ENCODE measurements around the gene GPC2. TPM values are rescaled to one million over a fixed set of nuclear protein-coding genes. Genes with fewer than 3 reads are reported as not detected.

GPC2 gene
- polyA plus RNA-seq, 2 of the 4 experiments (the other 2 are of a cell fraction), result 1.1 to 2.9 TPM

DNA sequence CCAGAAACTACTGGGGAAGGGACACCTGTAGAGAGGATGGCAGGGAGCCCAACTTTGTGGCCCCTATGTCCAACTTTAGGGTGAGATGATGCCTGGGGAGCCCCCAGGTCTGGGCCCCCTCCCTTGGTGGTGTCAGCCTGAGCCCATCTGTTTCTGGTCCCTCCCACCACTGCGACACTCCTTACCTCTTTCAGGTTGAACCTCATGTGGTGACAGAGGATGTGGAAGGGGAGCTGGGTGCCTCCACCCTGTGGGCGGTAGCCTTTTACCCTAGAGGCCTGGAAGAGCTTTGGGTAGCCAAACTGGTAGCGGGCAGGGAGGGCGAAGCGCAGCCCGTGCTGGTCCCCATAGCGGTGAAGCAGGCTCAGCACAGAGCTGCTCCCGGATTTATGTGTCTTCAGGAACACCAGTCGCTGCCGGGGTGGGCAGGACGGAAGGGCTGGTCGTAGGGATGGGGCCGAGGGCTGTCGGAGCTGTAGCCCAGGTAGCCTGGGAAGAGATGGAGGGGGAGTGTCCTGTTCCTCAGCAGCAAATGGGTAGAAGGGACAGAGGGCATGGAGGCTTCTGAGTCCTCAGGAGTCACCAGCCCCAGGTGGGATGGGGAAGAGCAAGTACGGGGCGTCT, 10.8 kb downstream of the GPC2 start:
- ChIA-PET POLR2A (no interaction called here), CTCF (interaction anchor here (0.7 to 2.9 kb wide), 6 partner anchors 7 to 37 kb away, joined by 3 to 16 read pairs (median 3); partner anchors contain the start of genes GPC2 and TRAPPC14)
- no peak for DNase-seq (ENCODE audit: low read depth in 1 of 2, low spot score in 1 of 2)
- no peak for FAIRE-seq
- 78% methylated on average over 16 of the region's 16 CpGs for WGBS (ENCODE audit: missing lambda C conversion rate)
- Histone ChIP-seq H3K4me3 (no peak overlapping the region), H3K9me3 (no peaks in the 10 kb centered on the region), H3K4me1 (peaks cover 10% of the 10 kb centered on the region; the same call in 2 of the 3 replicates), H3K4me2 (no peak overlapping the region), H3K27ac (no peak overlapping the region)
- TF ChIP-seq, protein P1, sequence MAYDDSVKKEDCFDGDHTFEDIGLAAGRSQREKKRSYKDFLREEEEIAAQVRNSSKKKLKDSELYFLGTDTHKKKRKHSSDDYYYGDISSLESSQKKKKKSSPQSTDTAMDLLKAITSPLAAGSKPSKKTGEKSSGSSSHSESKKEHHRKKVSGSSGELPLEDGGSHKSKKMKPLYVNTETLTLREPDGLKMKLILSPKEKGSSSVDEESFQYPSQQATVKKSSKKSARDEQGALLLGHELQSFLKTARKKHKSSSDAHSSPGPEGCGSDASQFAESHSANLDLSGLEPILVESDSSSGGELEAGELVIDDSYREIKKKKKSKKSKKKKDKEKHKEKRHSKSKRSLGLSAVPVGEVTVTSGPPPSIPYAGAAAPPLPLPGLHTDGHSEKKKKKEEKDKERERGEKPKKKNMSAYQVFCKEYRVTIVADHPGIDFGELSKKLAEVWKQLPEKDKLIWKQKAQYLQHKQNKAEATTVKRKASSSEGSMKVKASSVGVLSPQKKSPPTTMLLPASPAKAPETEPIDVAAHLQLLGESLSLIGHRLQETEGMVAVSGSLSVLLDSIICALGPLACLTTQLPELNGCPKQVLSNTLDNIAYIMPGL (CRISPR knock-in tag; IDR thresholded peaks at IDR 0.05; ENCODE audit: borderline replicate concordance), result no peak
- no peak for TF ChIP-seq ZSCAN20 (CRISPR knock-in tag; IDR thresholded peaks at IDR 0.05)
- no peak for TF ChIP-seq MAFK (IDR thresholded peaks at IDR 0.05; ENCODE audit: partially characterized antibody)
- TF ChIP-seq ZFP36 (IDR thresholded peaks at IDR 0.05; ENCODE audit: borderline replicate concordance, partially characterized antibody), result no peak
- TF ChIP-seq HEYL (CRISPR knock-in tag; IDR thresholded peaks at IDR 0.05), result no peak
- peak; percentile 6 to 9; a peak in 3 of 6 replicates for ATAC-seq

- TF ChIP-seq NFE2L2 (conservative IDR thresholded peaks at IDR 0.05; ENCODE audit: low read length) (no peak), ZSCAN20 (CRISPR knock-in tag; IDR thresholded peaks at IDR 0.05) (no peak), HES2 (IDR thresholded peaks at IDR 0.05) (no peak), SMC3 (IDR thresholded peaks at IDR 0.05) (no peak), TP53 (CRISPR knock-in tag; IDR thresholded peaks at IDR 0.05) (no peak), POLR2A (IDR thresholded peaks at IDR 0.05; ENCODE audit: low read length) (no peak), BCL3 (IDR thresholded peaks at IDR 0.05) (no peak), RAD21 (conservative IDR thresholded peaks at IDR 0.05 in 1 of 2, IDR thresholded peaks at IDR 0.05 in 1 of 2) (no peak), FOSL2 (IDR thresholded peaks at IDR 0.05) (no peak), FOSL2 (CRISPR knock-in tag; IDR thresholded peaks at IDR 0.05) (no peak), PHF8 (IDR thresholded peaks at IDR 0.05; ENCODE audit: borderline replicate concordance, low read depth) (no peak), JUN (IDR thresholded peaks at IDR 0.05) (no peak), HEYL (CRISPR knock-in tag; IDR thresholded peaks at IDR 0.05) (no peak), NPAS2 (CRISPR knock-in tag; IDR thresholded peaks at IDR 0.05; ENCODE audit: borderline replicate concordance) (no peak), CEBPB (IDR thresholded peaks at IDR 0.05) (no peak), EHF (CRISPR knock-in tag; IDR thresholded peaks at IDR 0.05) (no peak)
- TF ChIP-seq, protein P2, sequence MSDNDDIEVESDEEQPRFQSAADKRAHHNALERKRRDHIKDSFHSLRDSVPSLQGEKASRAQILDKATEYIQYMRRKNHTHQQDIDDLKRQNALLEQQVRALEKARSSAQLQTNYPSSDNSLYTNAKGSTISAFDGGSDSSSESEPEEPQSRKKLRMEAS (IDR thresholded peaks at IDR 0.05), result no peak
- TF ChIP-seq, protein P3, sequence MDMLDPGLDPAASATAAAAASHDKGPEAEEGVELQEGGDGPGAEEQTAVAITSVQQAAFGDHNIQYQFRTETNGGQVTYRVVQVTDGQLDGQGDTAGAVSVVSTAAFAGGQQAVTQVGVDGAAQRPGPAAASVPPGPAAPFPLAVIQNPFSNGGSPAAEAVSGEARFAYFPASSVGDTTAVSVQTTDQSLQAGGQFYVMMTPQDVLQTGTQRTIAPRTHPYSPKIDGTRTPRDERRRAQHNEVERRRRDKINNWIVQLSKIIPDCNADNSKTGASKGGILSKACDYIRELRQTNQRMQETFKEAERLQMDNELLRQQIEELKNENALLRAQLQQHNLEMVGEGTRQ (IDR thresholded peaks at IDR 0.05), result no peak
- TF ChIP-seq, protein P4, sequence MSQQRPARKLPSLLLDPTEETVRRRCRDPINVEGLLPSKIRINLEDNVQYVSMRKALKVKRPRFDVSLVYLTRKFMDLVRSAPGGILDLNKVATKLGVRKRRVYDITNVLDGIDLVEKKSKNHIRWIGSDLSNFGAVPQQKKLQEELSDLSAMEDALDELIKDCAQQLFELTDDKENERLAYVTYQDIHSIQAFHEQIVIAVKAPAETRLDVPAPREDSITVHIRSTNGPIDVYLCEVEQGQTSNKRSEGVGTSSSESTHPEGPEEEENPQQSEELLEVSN (IDR thresholded peaks at IDR 0.05; ENCODE audit: borderline replicate concordance, low read depth), result no peak
- H3K4me2 ChIP-seq, result no peak overlapping the region
- H3K27ac ChIP-seq, result no peak overlapping the region
- ChIA-PET POLR2A (interaction anchor here (0.7 to 1.3 kb wide), 2 partner anchors 8 to 13 kb away, joined by 4 to 6 read pairs; partner anchors contain the start of genes GPC2 and STAG3), CTCF (interaction anchor here (1.1 to 1.3 kb wide), 2 partner anchors 12 to 32 kb away, joined by 3 read pairs; no protein-coding TSS in a partner anchor)
- H3K9me3 ChIP-seq, result no peaks in the 10 kb centered on the region
- FAIRE-seq (no peak), ATAC-seq (no peak), DNase-seq (ENCODE audit: low read depth in 1 of 2, low spot score in 1 of 2) (no peak)
- WGBS (ENCODE audit: missing lambda C conversion rate), result 86% methylated on average over 5 of the region's 5 CpGs
- peaks cover 15% of the 10 kb centered on the region for H3K4me1 ChIP-seq
- no peak overlapping the region for H3K4me3 ChIP-seq
Observed at GRCh38 chr7:100163871-100164270, 13.3 kb downstream of the GPC2 start.
